HL-60 (cell line): Measurements from ENCODE around the gene SPG11.

ENCODE experiments used
- POLR2AphosphoS5 ChIP-seq: IDR thresholded peaks from 2 replicates; pipeline ENCODE4 v1.6.1; 2012; ENCODE audit warnings: low read depth
- REST ChIP-seq: IDR thresholded peaks from 2 replicates; pipeline ENCODE4 v1.6.1; 2012; ENCODE audit warnings: low read depth; ENCODE audit not compliant: insufficient replicate concordance
- TF ChIP-seq, protein P1 (sequence below): IDR thresholded peaks from one replicate; pipeline ENCODE4 v1.5.1; 2011; ENCODE audit warnings: low read length, control low read depth, inconsistent platforms; ENCODE audit not compliant: insufficient read depth

GRCh38 chr15:44667039-44667360 lies 3.5 kb upstream of the SPG11 start:
- TF ChIP-seq, protein P1, sequence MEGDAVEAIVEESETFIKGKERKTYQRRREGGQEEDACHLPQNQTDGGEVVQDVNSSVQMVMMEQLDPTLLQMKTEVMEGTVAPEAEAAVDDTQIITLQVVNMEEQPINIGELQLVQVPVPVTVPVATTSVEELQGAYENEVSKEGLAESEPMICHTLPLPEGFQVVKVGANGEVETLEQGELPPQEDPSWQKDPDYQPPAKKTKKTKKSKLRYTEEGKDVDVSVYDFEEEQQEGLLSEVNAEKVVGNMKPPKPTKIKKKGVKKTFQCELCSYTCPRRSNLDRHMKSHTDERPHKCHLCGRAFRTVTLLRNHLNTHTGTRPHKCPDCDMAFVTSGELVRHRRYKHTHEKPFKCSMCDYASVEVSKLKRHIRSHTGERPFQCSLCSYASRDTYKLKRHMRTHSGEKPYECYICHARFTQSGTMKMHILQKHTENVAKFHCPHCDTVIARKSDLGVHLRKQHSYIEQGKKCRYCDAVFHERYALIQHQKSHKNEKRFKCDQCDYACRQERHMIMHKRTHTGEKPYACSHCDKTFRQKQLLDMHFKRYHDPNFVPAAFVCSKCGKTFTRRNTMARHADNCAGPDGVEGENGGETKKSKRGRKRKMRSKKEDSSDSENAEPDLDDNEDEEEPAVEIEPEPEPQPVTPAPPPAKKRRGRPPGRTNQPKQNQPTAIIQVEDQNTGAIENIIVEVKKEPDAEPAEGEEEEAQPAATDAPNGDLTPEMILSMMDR = no peak
- TF ChIP-seq POLR2AphosphoS5 (no peak), REST (no peak)
